H1 (cell line): ENCODE measurements around the gene TSPAN9. TPM values are rescaled to one million over a fixed set of nuclear protein-coding genes. Genes with fewer than 3 reads are reported as not detected.

Experiments used
- CTCF ChIA-PET: fragments of 300-600 bp; sonication (Branson Sonifier 250); formaldehyde crosslinking; loops from one replicate; lab custom pipeline; 2021; ENCODE audit not compliant: partially characterized antibody; lab: Charles Lee
- POLR2A ChIA-PET: fragments of 300-600 bp; sonication (Branson Sonifier 250); formaldehyde crosslinking; loops from one replicate; lab custom pipeline; 2021; ENCODE audit warnings: inconsistent platforms; ENCODE audit not compliant: partially characterized antibody; lab: Charles Lee
- DNase-seq, 2 experiments: peaks; one replicate each; pipeline versions ENCODE4 v3.0.0 to v3.0.0-alpha.2; 2010 to 2022; ENCODE audit warnings: low spot score in 2 of 2, low read depth in 1 of 2, mixed read lengths in 1 of 2
- FAIRE-seq: peaks from 2 replicates; lab custom pipeline; 2011; peaks lifted over from hg19 to GRCh38; lab: Jason Lieb, UNC
- H2AFZ ChIP-seq: 2 replicates; pipeline ENCODE4 v1.8.1; 2012; ENCODE audit warnings: low read length, inconsistent platforms
- H2AK5ac ChIP-seq: 2 replicates; pipeline ENCODE4 v1.6.1; 2013; ENCODE audit warnings: low read depth, low read length
- H2BK120ac ChIP-seq: replicated peaks from 2 replicates; pipeline ENCODE3; 2013; ENCODE audit warnings: low read depth, low read length, inconsistent platforms
- H2BK12ac ChIP-seq: 2 replicates; pipeline ENCODE4 v1.6.1; 2013; ENCODE audit warnings: low read depth, low read length
- H2BK15ac ChIP-seq: 2 replicates; pipeline ENCODE4 v1.6.1; 2013; ENCODE audit warnings: low read length
- H2BK20ac ChIP-seq: 2 replicates; pipeline ENCODE4 v1.6.1; 2013; ENCODE audit warnings: low read length
- H2BK5ac ChIP-seq: 2 replicates; pipeline ENCODE4 v1.6.1; 2013; ENCODE audit warnings: low read depth, low read length
- H3K14ac ChIP-seq: 2 replicates; pipeline ENCODE4 v1.6.1; 2013; ENCODE audit warnings: inconsistent platforms; ENCODE audit not compliant: insufficient read length
- H3K18ac ChIP-seq: 2 replicates; pipeline ENCODE4 v1.6.1; 2013; ENCODE audit warnings: low read length; ENCODE audit errors: extremely low read depth
- H3K23ac ChIP-seq: 2 replicates; pipeline ENCODE4 v1.6.1; 2013; ENCODE audit warnings: inconsistent platforms; ENCODE audit not compliant: insufficient read length
- H3K23me2 ChIP-seq: 2 replicates; pipeline ENCODE4 v1.6.1; 2013; ENCODE audit warnings: low read depth, low read length
- H3K27ac ChIP-seq: 2 replicates; pipeline ENCODE4 v1.6.1; 2011; ENCODE audit warnings: low read depth, low read length, inconsistent platforms
- H3K27me3 ChIP-seq, 4 experiments: replicated peaks in 1 of 4; 1 replicate in 1 of 4; 2 replicates in 3 of 4; pipeline versions ENCODE4 v1.6.1 to v1.8.1; 2011 to 2013; ENCODE audit warnings: low read length in 3 of 4, mild to moderate bottlenecking in 3 of 4, inconsistent platforms in 2 of 4, mixed read lengths in 2 of 4, moderate library complexity in 1 of 4; ENCODE audit not compliant: control insufficient read depth in 3 of 4, insufficient read depth in 3 of 4; ENCODE audit errors: extremely low read depth in 1 of 4
- H3K36me3 ChIP-seq, 4 experiments: 2 replicates each; pipeline versions ENCODE4 v1.6.1 to v1.8.1; 2011 to 2013; ENCODE audit warnings: mild to moderate bottlenecking in 4 of 4, low read length in 3 of 4, moderate library complexity in 2 of 4, control low read depth in 1 of 4, inconsistent platforms in 1 of 4; ENCODE audit not compliant: insufficient read depth in 4 of 4, control insufficient read depth in 2 of 4
- H3K4ac ChIP-seq: replicated peaks from 2 replicates; pipeline ENCODE3; 2013; ENCODE audit warnings: low read length, low read depth, mixed read lengths, inconsistent platforms; ENCODE audit not compliant: insufficient read length
- H3K4me1 ChIP-seq, 4 experiments: replicated peaks in 1 of 4; 1 replicate in 1 of 4; 2 replicates in 3 of 4; pipeline versions ENCODE4 v1.6.1 to v1.8.1; 2011 to 2013; ENCODE audit warnings: low read length in 3 of 4, inconsistent platforms in 2 of 4, mixed read lengths in 1 of 4; ENCODE audit not compliant: insufficient read depth in 4 of 4, control insufficient read depth in 3 of 4
- H3K4me2 ChIP-seq, 2 experiments: 2 replicates each; pipeline versions ENCODE4 v1.6.1 to v1.8.1; 2011 to 2013; ENCODE audit warnings: low read depth in 2 of 2, low read length in 2 of 2, control low read depth in 1 of 2, inconsistent platforms in 1 of 2, mild to moderate bottlenecking in 1 of 2; ENCODE audit not compliant: insufficient read depth in 1 of 2
- H3K4me3 ChIP-seq, 4 experiments: fragments of 200-600, 300-600 bp in 1 of 4; sonication (generic), shearing (Covaris generic), sonication (Bioruptor Twin) in 1 of 4; 2 replicates each; pipeline versions ENCODE4 v1.5.1 to v1.8.1; 2011 to 2016; ENCODE audit warnings: low read length in 4 of 4, low read depth in 3 of 4, control low read depth in 2 of 4, inconsistent platforms in 2 of 4, mild to moderate bottlenecking in 2 of 4, mixed read lengths in 1 of 4, moderate library complexity in 1 of 4; ENCODE audit not compliant: insufficient read depth in 2 of 4; ENCODE audit errors: extremely low read depth in 1 of 4
- H3K56ac ChIP-seq: replicated peaks from 2 replicates; pipeline ENCODE3; 2013; ENCODE audit warnings: low read depth, mild to moderate bottlenecking, mixed read lengths, low read length, inconsistent platforms; ENCODE audit not compliant: insufficient read length
- H3K79me1 ChIP-seq: 2 replicates; pipeline ENCODE4 v1.6.1; 2013; ENCODE audit warnings: low read depth, low read length, control low read depth
- H3K79me2 ChIP-seq, 2 experiments: 2 replicates each; pipeline versions ENCODE4 v1.6.1 to v1.8.1; 2012 to 2013; ENCODE audit warnings: low read length in 2 of 2, mild to moderate bottlenecking in 2 of 2, inconsistent platforms in 1 of 2; ENCODE audit not compliant: insufficient read depth in 2 of 2, control insufficient read depth in 1 of 2
- H3K9ac ChIP-seq, 4 experiments: replicated peaks in 1 of 4; 1 replicate in 1 of 4; 2 replicates in 3 of 4; pipeline versions ENCODE4 v1.6.1 to v1.8.1; 2011 to 2013; ENCODE audit warnings: low read depth in 3 of 4, low read length in 3 of 4, control low read depth in 2 of 4, mild to moderate bottlenecking in 2 of 4, moderate library complexity in 2 of 4, inconsistent platforms in 1 of 4; ENCODE audit errors: extremely low read depth in 1 of 4
- H3K9me3 ChIP-seq, 2 experiments: 2 replicates each; pipeline versions ENCODE4 v1.6.1 to v1.8.1; 2012 to 2013; ENCODE audit warnings: mild to moderate bottlenecking in 2 of 2, moderate library complexity in 2 of 2, control low read depth in 1 of 2, inconsistent platforms in 1 of 2, low read depth in 1 of 2, low read length in 1 of 2, mixed read lengths in 1 of 2; ENCODE audit not compliant: insufficient read depth in 2 of 2
- H4K20me1 ChIP-seq, 2 experiments: replicated peaks in 1 of 2; 2 replicates each; pipeline versions ENCODE3 to v1.8.1; 2011 to 2013; ENCODE audit warnings: inconsistent platforms in 2 of 2, low read length in 2 of 2, mild to moderate bottlenecking in 1 of 2; ENCODE audit not compliant: insufficient read depth in 2 of 2, control insufficient read depth in 1 of 2
- H4K5ac ChIP-seq: 2 replicates; pipeline ENCODE4 v1.6.1; 2013; ENCODE audit warnings: low read length, low read depth, mixed read lengths, inconsistent platforms; ENCODE audit not compliant: insufficient read length
- H4K8ac ChIP-seq: 2 replicates; pipeline ENCODE4 v1.8.0; 2013; ENCODE audit warnings: mild to moderate bottlenecking, moderate library complexity, low read length, inconsistent platforms; ENCODE audit not compliant: insufficient read depth; ENCODE audit errors: extremely low read depth
- H4K91ac ChIP-seq: replicated peaks from 2 replicates; pipeline ENCODE3; 2013; ENCODE audit warnings: low read length, mixed read lengths, inconsistent platforms; ENCODE audit not compliant: insufficient read length
- FOSL1 ChIP-seq: IDR thresholded peaks from 2 replicates; pipeline ENCODE4 v1.6.1; 2011; ENCODE audit warnings: mild to moderate bottlenecking, low read depth, low read length, moderate library complexity; ENCODE audit not compliant: insufficient read depth
- GABPA ChIP-seq: IDR thresholded peaks from 2 replicates; pipeline ENCODE4 v1.6.1; 2011; ENCODE audit warnings: mild to moderate bottlenecking, low read length, moderate library complexity, borderline replicate concordance; ENCODE audit not compliant: insufficient read depth
- KDM1A ChIP-seq: fragments of 200-600, 300-600 bp; sonication (generic); IDR thresholded peaks from 2 replicates; pipeline ENCODE4 v1.7.1; 2016; ENCODE audit warnings: mild to moderate bottlenecking, low read length, borderline replicate concordance
- NANOG ChIP-seq: IDR thresholded peaks from 2 replicates; pipeline ENCODE4 v1.6.1; 2011; ENCODE audit warnings: low read length, low read depth, mild to moderate bottlenecking, inconsistent platforms; ENCODE audit not compliant: insufficient read depth, poor library complexity, severe bottlenecking
- TBP ChIP-seq: IDR thresholded peaks from 2 replicates; pipeline ENCODE4 v1.6.1; 2011; ENCODE audit warnings: low read depth, low read length, improper control_type of control experiment
- ZNF274 ChIP-seq: IDR thresholded peaks from 2 replicates; pipeline ENCODE4 v1.7.0; 2012; ENCODE audit warnings: low read length, borderline replicate concordance; ENCODE audit errors: extremely low read depth
- whole genome bisulfite sequencing, 2 experiments: shearing (Covaris generic) in 1 of 2; methylation state at CpG; one replicate each; pipeline versions ENCODE4 v1.1.6 to v1.1.7; 2013 to 2015; ENCODE audit warnings: low lambda C conversion rate in 2 of 2, mixed read lengths in 2 of 2, inconsistent platforms in 1 of 2, low coverage in 1 of 2, missing lambda C conversion rate in 1 of 2; ENCODE audit not compliant: insufficient replicate concordance in 2 of 2, insufficient coverage in 1 of 2, insufficient read length in 1 of 2; ENCODE audit errors: extremely low coverage in 1 of 2, missing lambda C conversion rate in 1 of 2; 5-methylcytosine and 5-hydroxymethylcytosine counted together
- polyA plus RNA-seq, 7 experiments: library from polyadenylated mRNA; depleted of rRNA in 3 of 7; stranded (reverse) in 5 of 7; unstranded in 2 of 7; fragments of >200 nt in 5 of 7; fragments of 200-250 nt in 2 of 7; gene quantifications; 1 replicate in 5 of 7; 2 replicates in 1 of 7; 4 replicates in 1 of 7; pipeline versions ENCODE4 v1.2.1 to v1.2.3, GENCODE V29; 2011 to 2013; ENCODE audit warnings: missing spikeins in 2 of 7, mixed read lengths in 2 of 7
- total RNA-seq: library from RNA; stranded (reverse); fragmentation: NEBNext Ultra II Directional; extraction: Animal tissue kit (Norgen Biotek cat#: 25700); gene quantifications from 2 replicates; pipeline ENCODE4 v1.2.1, GENCODE V29; 2021

TSPAN9 gene
- total and polyA plus RNA-seq, 2 of the 8 experiments (the other 6 are each of a cell fraction or from before 2014, with no cell fraction given) = 11.5 to 29.1 TPM

DNA sequence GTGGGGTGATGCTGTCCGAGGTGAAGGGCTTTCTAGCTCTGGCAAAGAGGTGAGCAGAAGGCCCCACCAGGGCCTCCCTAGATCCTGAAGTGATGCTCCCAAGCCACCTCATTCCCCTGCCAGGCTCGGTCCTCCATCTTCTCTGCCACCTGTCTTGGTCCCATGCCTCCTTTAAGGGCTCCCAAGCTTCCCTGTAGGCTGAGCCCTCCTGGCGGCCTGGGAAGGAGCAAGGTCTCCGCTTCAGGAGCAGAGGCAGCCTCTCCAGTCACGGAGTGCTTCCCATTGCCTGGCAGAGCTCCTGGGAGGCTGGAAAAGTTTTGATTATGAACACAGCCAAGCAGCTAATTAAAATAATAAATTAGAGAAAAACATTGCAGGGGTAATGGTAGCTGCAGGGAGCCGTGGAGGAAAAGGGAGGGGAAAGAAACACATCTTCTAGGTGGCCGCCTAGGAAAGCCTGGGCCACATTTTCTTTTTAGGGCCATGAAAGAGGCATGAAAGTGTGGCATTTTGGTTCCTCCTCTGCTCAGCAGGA is 253.9 kb downstream of the TSPAN9 start:
- H3K36me3 ChIP-seq = no peaks in the 10 kb centered on the region
- CTCF ChIA-PET = interaction anchor here (1.6 to 16.4 kb wide), 4 partner anchors 11 to 31 kb away, joined by 4 to 216 read pairs (median 28); no protein-coding TSS in a partner anchor
- DNase-seq = no peak
- H4K8ac ChIP-seq = no peak overlapping the region; the same call in 1 of the 2 replicates
- H2BK20ac ChIP-seq = no peak overlapping the region
- H2BK5ac ChIP-seq = no peak overlapping the region
- no peak overlapping the region for H3K27ac ChIP-seq
- POLR2A ChIA-PET = no interaction called here
- no peak overlapping the region for H2BK12ac ChIP-seq
- FAIRE-seq = no peak
- no peak overlapping the region for H4K5ac ChIP-seq
- no peak overlapping the region for H3K56ac ChIP-seq
- H3K4me1 ChIP-seq = peaks cover 3 to 10% (median 4%) of the 10 kb centered on the region in 4 experiments; a peak in 5 of 7 replicates
- H3K79me2 ChIP-seq = no peaks in the 10 kb centered on the region
- WGBS, 2 experiments = 89% methylated on average over 7 of the region's 7 CpGs; no CpG with 5 or more reads in 1 of the 2 experiments
- no peaks in the 10 kb centered on the region for H3K9me3 ChIP-seq
- no peak overlapping the region for H3K9ac ChIP-seq
- no peak overlapping the region for H3K4me3 ChIP-seq
- H4K91ac ChIP-seq = no peak overlapping the region
- H2AK5ac ChIP-seq = no peak overlapping the region
- H2BK120ac ChIP-seq = no peak overlapping the region
- no peaks in the 10 kb centered on the region for H3K79me1 ChIP-seq
- H3K18ac ChIP-seq = no peak overlapping the region
- H4K20me1 ChIP-seq = no peaks in the 10 kb centered on the region
- no peak overlapping the region for H3K4me2 ChIP-seq
- H3K23me2 ChIP-seq = no peaks in the 10 kb centered on the region
- H2AFZ ChIP-seq = no peak overlapping the region
- no peak overlapping the region for H3K23ac ChIP-seq
- TF ChIP-seq GABPA (no peak), KDM1A (no peak), ZNF274 (no peak), NANOG (no peak), TBP (no peak), FOSL1 (no peak)
- H3K4ac ChIP-seq = no peak overlapping the region
- no peak overlapping the region for H3K14ac ChIP-seq
- H3K27me3 ChIP-seq = no peaks in the 10 kb centered on the region
- H2BK15ac ChIP-seq = no peak overlapping the region; the same call in 1 of the 2 replicates
